Measurements from ENCODE around the gene NALCN. TPM values are rescaled to one million over a fixed set of nuclear protein-coding genes. Genes with fewer than 3 reads are reported as not detected.

Gene NALCN
- total and polyA plus RNA-seq, 2 experiments from 2014 or later: 0.33 to 0.57 TPM

GRCh38 chr13:101157261-101157660 is 259.0 kb downstream of the NALCN start:
- H3K9me2 ChIP-seq (replicated peaks; ENCODE audit: insufficient read depth): no peaks in the 10 kb centered on the region
- no peak for DNase-seq (ENCODE audit: low spot score)
- H2AFZ ChIP-seq: no peak overlapping the region

DNA sequence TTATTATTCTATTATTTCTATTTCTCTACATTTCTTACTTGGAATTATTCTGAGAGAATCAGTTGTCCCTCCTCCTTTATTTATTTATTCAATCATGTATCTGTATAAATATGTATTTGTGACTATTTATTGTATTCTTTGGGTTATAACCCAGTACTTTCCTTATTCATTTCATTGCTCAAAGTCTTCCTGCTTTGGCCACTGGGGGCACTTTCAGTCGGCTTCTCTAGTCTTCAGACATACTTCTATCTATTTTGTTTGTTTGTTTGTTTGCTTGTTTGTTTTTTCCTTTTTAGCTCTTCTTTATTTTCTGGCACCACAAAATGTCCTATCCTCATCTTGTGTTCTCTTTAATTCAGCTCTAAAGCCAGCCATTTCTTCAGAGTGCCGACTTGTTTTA is 260.4 kb downstream of the NALCN start:
- no peak overlapping the region for H2AFZ ChIP-seq

More at GRCh38 chr13:101157261-101157660, 259.0 kb downstream of the NALCN start:
- peaks cover 7% of the 10 kb centered on the region for H3K27me3 ChIP-seq
- H3K4me2 ChIP-seq: no peak overlapping the region
- H3K36me3 ChIP-seq (replicated peaks; ENCODE audit: insufficient read depth, low read depth): no peaks in the 10 kb centered on the region
- no peaks in the 10 kb centered on the region for H4K20me1 ChIP-seq (ENCODE audit: insufficient read depth, poor library complexity, severe bottlenecking)
- no peak overlapping the region for H3K27ac ChIP-seq
- H3K4me1 ChIP-seq (ENCODE audit: insufficient read depth): peaks cover under 1% of the 10 kb centered on the region
- H3K9me3 ChIP-seq (ENCODE audit: low read depth): no peaks in the 10 kb centered on the region
- no peaks in the 10 kb centered on the region for H3K79me2 ChIP-seq
- WGBS (ENCODE audit: low lambda C conversion rate, missing lambda C conversion rate): 6% methylated on average over 1 of the region's 1 CpG
- H3K4me3 ChIP-seq: no peak overlapping the region
- TF ChIP-seq EZH2 (IDR thresholded peaks at IDR 0.05; ENCODE audit: borderline replicate concordance) (no peak), CTCF (IDR thresholded peaks at IDR 0.05; ENCODE audit: poor library complexity) (no peak), EZH2phosphoT487 (IDR thresholded peaks at IDR 0.05; ENCODE audit: low read depth, severe bottlenecking, unreplicated experiment) (no peak)

DNA sequence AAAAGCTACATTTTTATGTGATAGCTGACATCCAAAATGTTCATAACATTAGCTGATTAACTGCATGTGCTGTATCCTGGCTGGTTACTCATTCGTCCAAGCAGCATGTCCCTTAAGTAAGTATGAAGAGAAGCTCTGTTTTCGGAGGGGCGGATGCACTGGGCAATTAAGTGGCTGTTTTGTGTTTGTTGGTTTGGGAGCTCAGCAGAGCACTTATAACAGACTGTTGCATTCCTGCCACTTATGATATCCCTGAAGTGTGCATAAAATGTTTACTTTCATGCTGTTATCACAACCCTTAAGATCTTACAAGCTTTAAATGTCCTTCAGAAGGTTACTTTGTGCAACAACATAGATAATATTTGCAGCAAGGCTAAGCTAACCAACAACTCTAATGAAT is 264.1 kb downstream of the NALCN start:
- Histone ChIP-seq H3K27ac (no peak overlapping the region), H3K79me2 (no peaks in the 10 kb centered on the region), H3K27me3 (peaks cover 7% of the 10 kb centered on the region), H3K9me2 (replicated peaks; ENCODE audit: insufficient read depth) (no peaks in the 10 kb centered on the region), H3K9me3 (ENCODE audit: low read depth) (no peaks in the 10 kb centered on the region), H3K4me3 (no peak overlapping the region), H4K20me1 (ENCODE audit: insufficient read depth, poor library complexity, severe bottlenecking) (no peaks in the 10 kb centered on the region), H2AFZ (no peak overlapping the region), H3K36me3 (replicated peaks; ENCODE audit: insufficient read depth, low read depth) (no peaks in the 10 kb centered on the region), H3K4me2 (no peak overlapping the region), H3K4me1 (ENCODE audit: insufficient read depth) (peaks cover 4% of the 10 kb centered on the region)
- TF ChIP-seq EZH2phosphoT487 (IDR thresholded peaks at IDR 0.05; ENCODE audit: low read depth, severe bottlenecking, unreplicated experiment): no peak
- no peak for TF ChIP-seq EZH2 (IDR thresholded peaks at IDR 0.05; ENCODE audit: borderline replicate concordance)
- TF ChIP-seq CTCF (IDR thresholded peaks at IDR 0.05; ENCODE audit: poor library complexity): no peak
- no peak for DNase-seq (ENCODE audit: low spot score)
- 48% methylated on average over 3 of the region's 3 CpGs for WGBS (ENCODE audit: low lambda C conversion rate, missing lambda C conversion rate)

More for the DNA sequence above, 260.4 kb downstream of the NALCN start:
- WGBS (ENCODE audit: low lambda C conversion rate, missing lambda C conversion rate): 42% methylated on average over 2 of the region's 2 CpGs
- Histone ChIP-seq H3K4me3 (no peak overlapping the region), H3K9me3 (ENCODE audit: low read depth) (no peaks in the 10 kb centered on the region), H3K4me2 (no peak overlapping the region), H3K4me1 (ENCODE audit: insufficient read depth) (peaks cover 4% of the 10 kb centered on the region), H4K20me1 (ENCODE audit: insufficient read depth, poor library complexity, severe bottlenecking) (no peaks in the 10 kb centered on the region), H3K27ac (no peak overlapping the region), H3K36me3 (replicated peaks; ENCODE audit: insufficient read depth, low read depth) (no peaks in the 10 kb centered on the region), H3K27me3 (peaks cover 7% of the 10 kb centered on the region), H3K9me2 (replicated peaks; ENCODE audit: insufficient read depth) (no peaks in the 10 kb centered on the region), H3K79me2 (no peaks in the 10 kb centered on the region)
- no peak for DNase-seq (ENCODE audit: low spot score)
- TF ChIP-seq CTCF (IDR thresholded peaks at IDR 0.05; ENCODE audit: poor library complexity) (peak; percentile 37), EZH2phosphoT487 (IDR thresholded peaks at IDR 0.05; ENCODE audit: low read depth, severe bottlenecking, unreplicated experiment) (no peak), EZH2 (IDR thresholded peaks at IDR 0.05; ENCODE audit: borderline replicate concordance) (no peak)

DNA sequence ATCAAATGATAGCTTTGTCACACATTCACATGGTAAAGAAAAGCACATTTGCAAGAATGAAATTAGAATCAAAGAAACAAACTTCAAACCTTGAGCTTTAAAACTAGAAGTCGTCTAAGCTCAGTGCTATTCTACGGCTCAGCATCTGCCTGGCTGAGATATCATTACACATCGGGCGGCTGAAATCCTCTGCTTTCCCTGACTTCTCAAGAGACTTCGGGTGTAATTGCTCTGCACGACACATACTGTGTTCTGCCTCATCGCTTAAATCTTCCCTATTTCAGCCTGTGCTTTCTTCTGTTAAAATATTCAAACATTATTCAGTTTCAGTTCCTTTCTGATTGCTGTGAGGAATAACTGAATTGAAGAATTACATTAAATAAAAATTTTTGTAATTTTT is 265.3 kb downstream of the NALCN start:
- Histone ChIP-seq H3K4me1 (ENCODE audit: insufficient read depth) (peaks cover 4% of the 10 kb centered on the region), H2AFZ (peak overlapping the region; percentile 0), H3K4me2 (no peak overlapping the region), H4K20me1 (ENCODE audit: insufficient read depth, poor library complexity, severe bottlenecking) (no peaks in the 10 kb centered on the region), H3K27me3 (peaks cover 7% of the 10 kb centered on the region), H3K79me2 (no peaks in the 10 kb centered on the region), H3K9me3 (ENCODE audit: low read depth) (no peaks in the 10 kb centered on the region), H3K4me3 (no peak overlapping the region), H3K9me2 (replicated peaks; ENCODE audit: insufficient read depth) (no peaks in the 10 kb centered on the region), H3K27ac (no peak overlapping the region), H3K36me3 (replicated peaks; ENCODE audit: insufficient read depth, low read depth) (no peaks in the 10 kb centered on the region)
- TF ChIP-seq CTCF (IDR thresholded peaks at IDR 0.05; ENCODE audit: poor library complexity): no peak
- no peak for TF ChIP-seq EZH2phosphoT487 (IDR thresholded peaks at IDR 0.05; ENCODE audit: low read depth, severe bottlenecking, unreplicated experiment)
- no peak for TF ChIP-seq EZH2 (IDR thresholded peaks at IDR 0.05; ENCODE audit: borderline replicate concordance)
- DNase-seq (ENCODE audit: low spot score): peak; percentile 12
- 19% methylated on average over 7 of the region's 7 CpGs for WGBS (ENCODE audit: low lambda C conversion rate, missing lambda C conversion rate)

All from hepatocyte (in vitro differentiated cells).